Activated CD4-positive, alpha-beta memory T cell treated with anti-CD3 and anti-CD28 coated beads, Interleukin-2, amount 10 ng/mL, durations not matched to agents 7 days and 5 days (primary cell): ENCODE data around the gene MEG3. TPM values are rescaled to one million over a fixed set of nuclear protein-coding genes. Genes with fewer than 3 reads are reported as not detected.

ENCODE experiments used
- CTCF ChIA-PET: fragments of 350-600 bp; sonication (Branson Sonifier 250); formaldehyde crosslinking; loops from one replicate; lab custom pipeline; 2021; ENCODE audit warnings: antibody characterized with exemption, inconsistent platforms; lab: Charles Lee
- POLR2A ChIA-PET: fragments of 350-600 bp; sonication (Branson Sonifier 250); formaldehyde crosslinking; loops from one replicate; lab custom pipeline; 2021; ENCODE audit warnings: antibody characterized with exemption; lab: Charles Lee
- DNase-seq: peaks from one replicate; pipeline ENCODE4 v3.0.0-alpha.2; 2020
- H3K27ac Mint-ChIP-seq: one replicate; pipeline ENCODE4 v1.8.0; 2021; ENCODE audit warnings: mild to moderate bottlenecking, mixed read lengths
- H3K27me3 Mint-ChIP-seq: one replicate; pipeline ENCODE4 v1.8.0; 2021; ENCODE audit warnings: mixed read lengths
- H3K36me3 Mint-ChIP-seq: one replicate; pipeline ENCODE4 v1.8.0; 2021; ENCODE audit warnings: low read depth, mixed read lengths
- H3K4me1 Mint-ChIP-seq: one replicate; pipeline ENCODE4 v1.8.0; 2021; ENCODE audit warnings: mixed read lengths
- H3K4me3 Mint-ChIP-seq: one replicate; pipeline ENCODE4 v1.8.0; 2021; ENCODE audit warnings: mild to moderate bottlenecking, mixed read lengths
- H3K9me3 Mint-ChIP-seq: one replicate; pipeline ENCODE4 v1.8.0; 2021; ENCODE audit warnings: mixed read lengths
- total RNA-seq, 2 experiments: library from RNA; stranded (reverse); gene quantifications; one replicate each; pipeline ENCODE4 v1.2.3, GENCODE V29; 2021

The MEG3 gene
- total RNA-seq, 2 experiments from 2014 or later: not detected

GRCh38 chr14:100885617-100886016 lies 59.7 kb downstream of the MEG3 start:
- Mint-ChIP-seq H3K27me3 (peaks cover 15% of the 10 kb centered on the region), H3K36me3 (no peaks in the 10 kb centered on the region), H3K4me3 (no peak overlapping the region), H3K4me1 (no peaks in the 10 kb centered on the region), H3K27ac (no peak overlapping the region), H3K9me3 (no peaks in the 10 kb centered on the region)
- DNase-seq: no peak
- ChIA-PET CTCF (no interaction called here), POLR2A (no interaction called here)

DNA sequence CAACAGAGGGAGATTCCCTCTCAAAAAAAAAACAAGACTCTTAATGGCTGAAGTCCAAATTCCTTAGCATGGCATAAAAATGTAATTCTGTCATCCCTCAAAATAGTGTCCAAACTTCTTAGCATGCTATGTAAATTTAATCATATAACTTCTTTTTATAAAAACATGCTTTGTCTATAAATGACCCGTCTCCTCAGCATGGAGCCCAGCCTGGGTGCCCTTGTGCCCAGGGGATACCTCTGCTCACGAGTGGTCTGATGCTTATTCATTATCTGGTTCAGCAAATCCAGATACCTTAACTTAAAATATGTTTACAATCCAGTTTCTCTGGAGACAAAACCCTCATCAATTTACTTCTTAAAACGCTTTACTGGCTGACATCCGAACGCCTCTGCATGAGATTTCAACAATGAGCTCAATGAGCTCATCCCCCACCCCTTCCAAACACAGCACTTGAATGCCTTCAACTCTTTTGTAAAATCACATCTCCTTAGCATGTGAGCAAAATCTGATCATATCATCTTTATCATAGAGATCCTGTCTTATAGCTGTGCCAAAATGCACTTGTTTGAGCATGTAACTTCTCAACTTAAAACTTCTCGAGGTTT lies 61.9 kb downstream of the MEG3 start:
- POLR2A ChIA-PET: no interaction called here
- H3K27ac Mint-ChIP-seq: no peak overlapping the region
- no peaks in the 10 kb centered on the region for H3K9me3 Mint-ChIP-seq
- peaks cover 15% of the 10 kb centered on the region for H3K27me3 Mint-ChIP-seq
- CTCF ChIA-PET: no interaction called here
- no peaks in the 10 kb centered on the region for H3K36me3 Mint-ChIP-seq
- H3K4me3 Mint-ChIP-seq: no peak overlapping the region
- no peak for DNase-seq
- H3K4me1 Mint-ChIP-seq: no peaks in the 10 kb centered on the region

GRCh38 chr14:100888789-100889315 lies 62.9 kb downstream of the MEG3 start:
- Mint-ChIP-seq H3K9me3 (no peaks in the 10 kb centered on the region), H3K4me1 (no peaks in the 10 kb centered on the region), H3K4me3 (no peak overlapping the region), H3K36me3 (no peaks in the 10 kb centered on the region), H3K27me3 (peaks cover 15% of the 10 kb centered on the region), H3K27ac (no peak overlapping the region)
- POLR2A ChIA-PET: no interaction called here
- no peak for DNase-seq
- CTCF ChIA-PET: no interaction called here

DNA sequence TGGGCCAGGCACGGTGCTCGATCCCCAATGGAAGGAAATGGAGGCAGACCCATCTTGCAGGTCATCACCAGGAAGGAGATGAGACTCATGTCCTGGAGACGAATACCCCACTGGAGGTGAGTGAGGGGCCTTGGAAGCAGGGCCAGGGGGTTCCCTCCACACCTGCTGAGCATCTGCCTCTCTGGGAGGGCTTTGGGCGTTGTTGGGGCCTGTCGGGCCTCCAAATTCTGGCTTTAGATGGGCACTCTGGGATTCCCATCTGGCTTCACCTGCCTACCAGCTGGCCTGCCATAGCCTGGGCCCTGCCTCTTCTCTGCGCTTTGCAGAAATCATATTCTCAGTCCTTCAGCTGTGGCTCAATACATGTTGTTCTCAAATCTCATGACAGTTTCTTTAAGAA lies 63.7 kb downstream of the MEG3 start:
- H3K27me3 Mint-ChIP-seq: peaks cover 14% of the 10 kb centered on the region
- no peak for DNase-seq
- no peak overlapping the region for H3K27ac Mint-ChIP-seq

GRCh38 chr14:100890061-100890850 lies 64.3 kb downstream of the MEG3 start:
- CTCF ChIA-PET: no interaction called here
- Mint-ChIP-seq H3K4me3 (no peak overlapping the region), H3K27ac (no peak overlapping the region), H3K36me3 (no peaks in the 10 kb centered on the region), H3K4me1 (no peaks in the 10 kb centered on the region), H3K9me3 (no peaks in the 10 kb centered on the region), H3K27me3 (peaks cover 13% of the 10 kb centered on the region)
- POLR2A ChIA-PET: no interaction called here
- no peak for DNase-seq

More for the DNA sequence above, 63.7 kb downstream of the MEG3 start:
- Mint-ChIP-seq H3K36me3 (no peaks in the 10 kb centered on the region), H3K9me3 (no peaks in the 10 kb centered on the region), H3K4me3 (no peak overlapping the region), H3K4me1 (no peaks in the 10 kb centered on the region)
- POLR2A ChIA-PET: no interaction called here
- CTCF ChIA-PET: no interaction called here

DNA sequence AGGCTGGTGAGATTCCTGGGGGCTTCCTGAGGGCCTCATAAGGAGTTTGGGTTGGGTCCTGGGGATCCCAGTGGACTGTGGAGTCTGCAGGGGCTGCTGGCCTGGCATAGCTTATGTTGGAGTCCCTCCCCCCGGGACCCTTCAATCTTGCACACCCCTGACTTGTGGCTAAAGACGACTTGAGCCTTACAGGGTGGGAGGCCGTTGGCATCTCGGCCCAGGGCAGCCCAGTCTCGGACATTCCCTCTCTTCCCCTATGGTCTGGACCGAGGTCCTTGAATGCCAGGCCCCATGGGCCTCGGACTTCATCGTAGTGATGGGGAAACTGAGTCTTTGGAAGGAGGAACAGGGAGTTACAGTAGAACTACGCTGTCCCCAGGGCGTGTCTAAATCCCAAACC lies 65.1 kb downstream of the MEG3 start:
- Mint-ChIP-seq H3K4me3 (no peak overlapping the region), H3K9me3 (no peaks in the 10 kb centered on the region), H3K27ac (no peak overlapping the region), H3K27me3 (peaks cover 12% of the 10 kb centered on the region), H3K36me3 (no peaks in the 10 kb centered on the region), H3K4me1 (no peaks in the 10 kb centered on the region)
- POLR2A ChIA-PET: no interaction called here
- CTCF ChIA-PET: no interaction called here
- DNase-seq: no peak

GRCh38 chr14:100891501-100892445 lies 65.9 kb downstream of the MEG3 start:
- H3K27me3 Mint-ChIP-seq: peaks cover 12% of the 10 kb centered on the region
- no peaks in the 10 kb centered on the region for H3K9me3 Mint-ChIP-seq
- DNase-seq: no peak
- no peak overlapping the region for H3K27ac Mint-ChIP-seq
- CTCF ChIA-PET: no interaction called here
- no peaks in the 10 kb centered on the region for H3K4me1 Mint-ChIP-seq
- no peak overlapping the region for H3K4me3 Mint-ChIP-seq
- no peaks in the 10 kb centered on the region for H3K36me3 Mint-ChIP-seq
- POLR2A ChIA-PET: no interaction called here

- no peak overlapping the region for H3K27ac Mint-ChIP-seq
- DNase-seq: no peak
- no peak overlapping the region for H3K4me3 Mint-ChIP-seq
Observed at GRCh38 chr14:100892496-100893227, 66.7 kb downstream of the MEG3 start.

DNA sequence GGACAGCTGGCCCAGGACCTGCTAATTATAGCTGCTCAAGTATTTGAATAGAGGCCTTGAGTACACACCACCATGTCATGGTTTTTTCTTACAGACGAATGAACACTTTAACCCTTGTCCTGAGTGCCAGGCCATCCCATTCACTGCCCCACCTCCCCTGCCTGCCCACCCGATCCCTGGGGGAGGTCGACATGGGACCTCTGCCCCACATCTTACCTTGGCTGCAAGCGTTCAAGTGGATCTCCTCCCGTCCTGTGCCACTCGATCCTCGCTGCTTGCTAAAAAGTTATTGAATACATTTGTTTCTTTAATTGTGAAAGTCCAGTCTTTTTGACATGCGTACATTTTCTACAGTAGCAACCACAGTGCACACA lies 67.3 kb downstream of the MEG3 start:
- Mint-ChIP-seq H3K4me1 (no peaks in the 10 kb centered on the region), H3K9me3 (no peaks in the 10 kb centered on the region), H3K27me3 (peaks cover 8% of the 10 kb centered on the region), H3K4me3 (no peak overlapping the region), H3K36me3 (no peaks in the 10 kb centered on the region), H3K27ac (no peak overlapping the region)
- no peak for DNase-seq
- ChIA-PET CTCF (no interaction called here), POLR2A (no interaction called here)

More at GRCh38 chr14:100892496-100893227, 66.7 kb downstream of the MEG3 start:
- Mint-ChIP-seq H3K9me3 (no peaks in the 10 kb centered on the region), H3K36me3 (no peaks in the 10 kb centered on the region), H3K4me1 (no peaks in the 10 kb centered on the region), H3K27me3 (peaks cover 8% of the 10 kb centered on the region)
- ChIA-PET POLR2A (no interaction called here), CTCF (no interaction called here)

- DNase-seq: no peak
- peaks cover 6% of the 10 kb centered on the region for H3K27me3 Mint-ChIP-seq
- POLR2A ChIA-PET: no interaction called here
Observed at GRCh38 chr14:100893760-100894159, 67.8 kb downstream of the MEG3 start.

DNA sequence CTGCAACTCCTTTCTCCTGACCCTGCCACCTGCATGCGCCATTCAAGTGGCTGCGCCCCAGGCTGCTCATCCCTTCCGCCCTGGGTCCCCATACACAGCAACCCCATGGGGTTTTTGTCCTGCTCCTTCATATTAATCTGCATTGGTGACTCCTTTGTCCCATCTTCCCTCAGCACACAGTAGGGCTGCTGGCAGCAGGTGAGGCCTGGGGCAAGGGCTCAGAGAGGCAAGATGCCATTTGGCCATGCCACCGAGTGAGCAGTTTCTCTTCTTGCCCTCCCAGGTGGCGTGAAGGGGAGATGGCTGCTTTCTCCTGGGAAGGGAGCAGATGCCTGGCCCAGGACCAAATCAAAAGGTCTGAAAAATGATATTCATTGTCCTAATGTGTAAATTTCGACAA lies 68.5 kb downstream of the MEG3 start:
- POLR2A ChIA-PET: no interaction called here
- Mint-ChIP-seq H3K27ac (no peak overlapping the region), H3K9me3 (no peaks in the 10 kb centered on the region), H3K4me1 (no peaks in the 10 kb centered on the region), H3K36me3 (no peaks in the 10 kb centered on the region), H3K27me3 (peaks cover 7% of the 10 kb centered on the region), H3K4me3 (no peak overlapping the region)
- DNase-seq: no peak
- CTCF ChIA-PET: no interaction called here

More at GRCh38 chr14:100893760-100894159, 67.8 kb downstream of the MEG3 start:
- CTCF ChIA-PET: no interaction called here
- H3K36me3 Mint-ChIP-seq: no peaks in the 10 kb centered on the region
- no peak overlapping the region for H3K27ac Mint-ChIP-seq
- H3K4me3 Mint-ChIP-seq: no peak overlapping the region
- no peaks in the 10 kb centered on the region for H3K9me3 Mint-ChIP-seq
- H3K4me1 Mint-ChIP-seq: no peaks in the 10 kb centered on the region

DNA sequence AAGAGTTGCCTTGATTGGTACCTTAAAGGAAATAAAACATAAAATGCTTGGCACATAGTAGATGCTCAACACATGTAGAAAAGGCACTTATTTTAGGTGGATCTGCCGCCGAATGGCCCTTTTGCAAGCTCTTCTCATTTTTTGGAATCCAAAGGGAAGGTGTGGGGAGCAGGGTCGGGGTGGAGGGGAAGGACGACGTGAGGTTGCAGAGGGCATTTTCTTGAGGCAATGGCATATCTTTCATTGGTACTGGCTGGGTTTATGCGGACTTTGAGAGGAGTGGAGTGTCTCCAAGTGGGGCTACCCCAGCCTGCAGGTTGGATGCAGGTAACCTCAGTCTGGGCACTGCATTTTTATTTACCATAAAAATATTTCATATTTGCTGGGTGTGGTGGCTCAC lies 69.5 kb downstream of the MEG3 start:
- H3K9me3 Mint-ChIP-seq: no peaks in the 10 kb centered on the region
- ChIA-PET CTCF (no interaction called here), POLR2A (no interaction called here)
- no peaks in the 10 kb centered on the region for H3K4me1 Mint-ChIP-seq
- no peaks in the 10 kb centered on the region for H3K36me3 Mint-ChIP-seq
- H3K27me3 Mint-ChIP-seq: peaks cover 16% of the 10 kb centered on the region
- no peak for DNase-seq
- H3K4me3 Mint-ChIP-seq: no peak overlapping the region
- H3K27ac Mint-ChIP-seq: no peak overlapping the region
